HG03460 (cell line): ENCODE results near the gene CALHM3.

Experiments used
- ATAC-seq: cut with Tn5 transposase; IDR thresholded peaks from one replicate; pipeline ENCODE4 v1.9.1; 2021; ENCODE audit not compliant: unreplicated experiment

The CALHM3 gene

GRCh38 chr10:103451091-103451813 is 27.8 kb downstream of the CALHM3 start:
- ATAC-seq, result no peak

- ATAC-seq, result no peak
These were observed 28.8 kb downstream of the CALHM3 start for GRCh38 chr10:103450201-103450695.

- ATAC-seq, result no peak
These were observed 29.6 kb downstream of the CALHM3 start for GRCh38 chr10:103449208-103450144.

DNA sequence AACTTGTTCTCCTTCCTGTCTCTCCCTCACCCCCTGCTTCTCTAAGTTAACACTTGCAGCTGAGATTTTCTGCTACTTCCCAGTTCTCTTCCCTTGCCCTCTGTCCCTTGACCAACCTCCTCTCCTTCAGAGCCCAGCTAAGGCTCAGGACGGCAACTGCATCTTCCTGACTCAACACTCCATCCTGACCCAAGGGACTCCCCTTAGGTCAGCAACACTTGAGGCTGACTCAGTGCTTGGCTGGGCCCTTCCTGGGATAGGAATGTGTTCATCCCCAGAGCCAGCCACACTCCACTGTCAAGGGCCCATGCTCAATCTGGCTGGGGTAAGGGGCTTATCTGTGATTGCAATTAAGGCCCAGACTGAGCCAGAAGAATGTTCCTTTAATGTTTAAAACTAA is 30.3 kb downstream of the CALHM3 start:
- no peak for ATAC-seq

DNA sequence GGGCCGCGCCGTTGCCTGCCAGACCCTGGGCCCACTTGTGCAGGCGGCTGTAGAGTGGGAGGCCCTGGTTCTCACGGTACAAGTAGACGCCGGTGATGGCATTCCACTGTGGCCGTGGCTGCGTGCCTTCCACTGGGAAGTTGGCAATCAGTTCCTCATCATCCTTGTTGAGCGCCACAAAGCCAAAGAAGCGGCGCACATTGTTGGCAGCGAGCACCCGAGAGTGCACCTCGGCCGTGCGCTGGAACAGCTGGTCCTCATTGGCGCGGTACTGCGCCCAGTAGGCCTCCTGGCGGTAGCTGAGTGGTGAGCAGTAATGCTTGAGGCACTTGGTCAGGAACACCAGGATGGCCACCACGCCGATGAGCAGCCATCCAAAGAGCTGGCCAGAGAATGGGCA is 31.9 kb downstream of the CALHM3 start:
- no peak for ATAC-seq

DNA sequence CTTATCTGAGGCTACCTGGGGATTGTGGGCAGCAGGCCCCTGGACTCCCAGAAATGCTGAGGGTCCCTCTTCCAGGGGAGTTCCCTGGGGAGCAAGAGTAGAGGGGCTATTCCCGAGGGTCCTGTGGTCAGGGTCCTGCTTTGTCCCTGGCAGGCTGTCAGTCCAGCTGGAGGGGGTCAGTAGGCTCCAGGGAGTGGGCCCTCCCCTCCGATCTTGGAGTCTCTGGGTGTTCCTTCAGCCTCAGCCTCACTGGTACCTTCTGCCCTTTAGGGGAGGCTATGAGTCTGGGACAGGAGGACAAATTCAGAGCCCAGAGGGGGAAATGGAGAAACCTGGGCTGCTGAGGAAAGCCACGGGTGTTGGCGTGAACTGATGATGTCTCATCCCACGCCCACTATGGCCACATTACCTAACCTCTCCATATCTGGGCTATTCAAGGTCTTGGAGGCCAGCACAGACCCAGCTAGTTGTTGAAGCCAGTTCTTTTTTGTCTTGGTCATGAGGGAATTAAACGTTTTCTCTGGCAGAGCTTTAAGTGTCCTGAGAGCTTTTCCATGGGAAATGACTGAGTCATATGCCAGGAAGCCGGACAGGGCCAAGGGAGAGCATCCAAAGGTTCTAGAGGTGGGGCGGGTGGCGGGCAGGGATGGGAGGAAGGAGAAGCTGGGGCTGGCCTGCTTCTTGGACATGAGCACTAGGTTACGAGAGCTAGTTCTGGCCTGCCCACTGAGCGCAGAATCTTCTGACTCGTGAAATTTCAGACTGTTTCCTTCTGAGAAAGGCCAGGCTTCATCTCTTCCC is 33.1 kb downstream of the CALHM3 start:
- ATAC-seq, result no peak

DNA sequence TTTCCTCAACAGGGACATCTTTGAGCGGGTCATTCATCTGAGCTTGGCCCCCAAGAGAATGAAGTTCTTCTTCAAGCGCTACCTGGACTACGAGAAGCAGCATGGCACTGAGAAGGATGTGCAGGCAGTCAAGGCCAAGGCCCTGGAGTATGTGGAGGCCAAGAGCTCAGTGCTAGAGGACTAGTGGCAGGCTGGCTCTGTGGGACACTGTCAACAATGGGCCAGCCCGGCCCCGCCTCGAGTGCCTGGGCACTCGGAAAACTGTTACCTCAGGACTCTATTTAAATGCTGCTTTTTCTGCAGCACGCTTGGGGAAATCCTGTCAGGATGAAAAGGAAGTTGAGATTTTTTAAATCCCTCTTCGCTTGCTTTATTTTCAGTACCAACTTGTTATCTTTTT is 33.7 kb downstream of the CALHM3 start:
- no peak for ATAC-seq

- ATAC-seq, result no peak
These were observed 34.6 kb downstream of the CALHM3 start for GRCh38 chr10:103444478-103444877.

- no peak for ATAC-seq
These were observed 35.4 kb downstream of the CALHM3 start for GRCh38 chr10:103443475-103444185.

DNA sequence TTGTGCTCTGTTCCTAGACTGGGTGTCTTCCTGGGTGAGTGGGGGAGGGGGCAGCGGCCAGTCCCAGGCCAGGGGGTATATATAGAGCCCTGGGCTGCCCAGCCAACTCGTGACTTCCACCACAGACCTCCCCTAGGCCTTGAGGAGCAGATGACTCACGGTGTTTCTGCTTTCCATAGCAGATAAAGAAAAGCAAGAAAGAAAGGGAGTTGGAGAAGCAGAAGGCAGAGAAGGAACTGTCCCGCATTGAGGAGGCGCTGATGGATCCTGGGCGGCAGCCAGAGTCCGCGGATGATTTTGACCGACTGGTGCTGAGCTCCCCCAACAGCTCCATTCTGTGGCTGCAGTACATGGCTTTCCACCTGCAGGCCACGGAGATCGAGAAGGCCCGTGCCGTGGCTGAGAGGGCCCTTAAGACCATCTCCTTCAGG is 37.0 kb downstream of the CALHM3 start:
- ATAC-seq, result no peak

- no peak for ATAC-seq
These were observed 37.4 kb downstream of the CALHM3 start for GRCh38 chr10:103441611-103442010.

DNA sequence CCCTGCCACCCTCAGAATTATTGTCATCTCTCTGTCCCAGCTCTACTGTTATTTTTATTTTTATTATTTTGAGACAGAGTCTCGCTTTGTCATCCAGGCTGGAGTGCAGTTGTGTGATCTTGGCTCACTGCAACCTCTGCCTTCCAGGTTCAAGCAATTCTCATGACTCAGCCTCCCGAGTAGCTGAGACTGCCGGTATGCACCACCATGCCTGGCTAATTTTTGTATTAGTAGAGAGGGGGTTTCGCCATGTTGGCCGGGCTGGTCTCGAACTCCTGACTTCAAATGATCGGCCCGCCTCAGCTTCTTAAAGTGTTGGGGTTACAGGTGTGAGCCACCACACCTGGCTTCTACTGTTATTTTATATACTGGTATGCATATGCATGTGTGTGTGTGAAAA is 37.8 kb downstream of the CALHM3 start:
- no peak for ATAC-seq

DNA sequence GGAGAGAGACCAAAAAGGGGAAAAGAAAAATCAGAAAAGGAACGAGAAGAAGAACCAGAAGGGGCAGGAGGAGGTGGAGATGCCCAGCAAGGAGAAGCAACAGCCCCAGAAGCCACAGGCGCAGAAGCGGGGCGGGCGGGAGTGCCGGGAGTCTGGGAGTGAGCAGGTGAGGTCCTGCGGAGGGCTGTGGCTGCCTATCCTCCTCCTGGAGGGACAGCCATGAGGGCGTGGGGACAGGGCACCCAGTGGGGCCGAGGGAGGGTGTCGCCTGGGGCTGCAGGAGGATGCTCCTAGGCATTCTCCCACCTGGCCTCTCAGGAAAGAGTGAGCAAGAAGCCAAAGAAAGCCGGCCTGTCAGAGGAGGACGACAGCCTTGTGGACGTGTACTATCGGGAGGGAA is 38.6 kb downstream of the CALHM3 start:
- ATAC-seq, result no peak

DNA sequence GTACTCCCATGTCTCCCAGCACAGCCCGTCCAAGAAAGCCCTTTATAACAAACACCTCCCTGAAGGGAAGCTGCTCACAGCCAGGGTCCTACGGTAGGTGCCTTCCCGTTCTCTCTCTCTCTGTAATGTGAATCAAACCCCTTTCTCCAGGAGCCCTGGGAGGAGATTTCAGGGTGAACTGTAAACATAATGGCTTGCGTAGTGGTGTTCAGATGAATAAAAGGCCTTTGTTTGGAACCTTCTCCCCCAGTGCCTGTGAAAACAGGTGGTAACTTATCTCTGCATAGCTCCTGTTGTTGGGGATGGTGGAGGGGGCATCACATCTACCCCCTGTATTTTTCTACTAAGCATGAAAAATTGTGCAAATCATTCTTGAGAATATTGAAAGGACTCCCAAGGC is 39.3 kb downstream of the CALHM3 start:
- no peak for ATAC-seq

GRCh38 chr10:103433858-103434257 is 45.2 kb downstream of the CALHM3 start:
- ATAC-seq, result no peak

GRCh38 chr10:103431902-103432301 is 47.1 kb downstream of the CALHM3 start:
- no peak for ATAC-seq

DNA sequence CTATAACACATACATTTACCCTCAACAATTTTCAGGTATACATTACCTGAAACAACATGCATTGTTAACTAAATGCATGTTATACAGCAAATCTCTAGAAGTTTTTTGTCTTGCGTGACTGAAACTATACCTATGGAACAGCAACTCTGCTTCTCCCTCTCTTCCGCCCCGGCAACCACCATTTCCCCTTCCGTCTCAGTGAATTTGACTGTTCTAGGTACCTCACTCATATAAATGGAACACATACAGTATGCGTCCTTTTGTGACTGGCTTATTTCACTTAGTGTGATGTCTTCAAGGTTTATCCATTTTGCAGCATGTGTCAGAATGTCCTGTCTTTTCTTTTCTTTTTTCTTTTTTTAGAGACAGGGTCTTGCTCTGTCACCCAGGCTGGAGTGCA is 49.4 kb downstream of the CALHM3 start:
- ATAC-seq, result no peak

DNA sequence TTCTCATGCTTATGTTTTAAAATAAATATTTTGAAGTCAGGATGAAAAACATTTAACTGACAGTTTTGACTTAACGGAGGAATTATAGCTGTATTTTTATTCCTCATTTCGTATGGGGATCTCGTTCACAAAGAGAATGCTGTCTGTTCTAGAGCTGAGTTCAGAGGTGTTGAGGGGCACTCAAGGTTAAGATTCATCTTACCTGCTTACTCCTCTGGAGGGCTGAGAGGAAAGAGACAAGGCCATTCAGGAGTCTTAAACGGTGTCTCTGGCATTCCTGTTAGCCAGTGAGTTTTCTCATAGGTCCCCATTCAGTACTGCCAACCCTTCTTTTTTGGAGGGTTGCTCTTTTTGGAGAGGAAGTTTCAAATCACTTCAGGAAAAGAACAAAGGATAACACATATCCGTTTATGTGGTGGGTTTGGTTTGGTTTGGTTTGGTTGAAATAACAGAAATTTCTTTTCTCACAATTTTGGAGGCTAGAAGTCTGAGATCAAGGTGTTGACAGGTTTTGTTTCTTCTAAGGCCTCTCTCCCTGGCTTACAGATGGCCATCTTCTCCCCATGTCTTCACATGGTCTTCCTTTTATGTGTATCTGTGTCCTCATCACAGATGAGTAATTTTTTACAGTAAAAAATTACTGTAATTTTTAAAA is 49.9 kb downstream of the CALHM3 start:
- ATAC-seq, result no peak

DNA sequence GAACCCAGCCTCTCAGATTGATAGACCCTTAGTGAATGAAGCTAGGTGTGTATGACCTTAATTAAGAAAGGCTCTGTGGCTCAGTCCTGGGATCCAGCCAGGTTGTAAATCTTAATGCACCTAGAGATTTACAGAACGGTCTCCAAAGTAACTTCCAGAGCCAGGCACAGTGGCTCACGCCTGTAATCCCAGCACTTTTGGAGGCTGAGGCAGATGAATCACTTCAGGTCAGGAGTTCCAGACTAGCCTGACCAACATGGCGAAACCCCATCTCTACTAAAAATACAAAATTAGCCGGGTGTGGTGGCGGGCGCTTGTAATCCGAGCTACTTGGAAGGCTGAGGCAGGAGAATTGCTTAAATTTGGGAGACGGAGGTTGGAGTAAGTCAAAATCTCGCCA is 51.2 kb downstream of the CALHM3 start:
- no peak for ATAC-seq

GRCh38 chr10:103423748-103424147 is 55.3 kb downstream of the CALHM3 start:
- ATAC-seq, result no peak
